GM18508 (cell line): ENCODE measurements around the gene CBFA2T2.
A peak's percentile ranks its signal among the peaks of the same experiment; 100 is the strongest.
"Not testable (repeated sequence)": the region's sequence is repeated elsewhere in the genome, so short reads cannot be mapped to it uniquely, and the experiment has no call there.

Source experiments
- ATAC-seq: cut with Tn5 transposase; IDR thresholded peaks from one replicate; pipeline ENCODE4 v1.9.1; 2021; ENCODE audit warnings: moderate number of reproducible peaks; ENCODE audit not compliant: insufficient read depth, unreplicated experiment

CBFA2T2 gene

DNA sequence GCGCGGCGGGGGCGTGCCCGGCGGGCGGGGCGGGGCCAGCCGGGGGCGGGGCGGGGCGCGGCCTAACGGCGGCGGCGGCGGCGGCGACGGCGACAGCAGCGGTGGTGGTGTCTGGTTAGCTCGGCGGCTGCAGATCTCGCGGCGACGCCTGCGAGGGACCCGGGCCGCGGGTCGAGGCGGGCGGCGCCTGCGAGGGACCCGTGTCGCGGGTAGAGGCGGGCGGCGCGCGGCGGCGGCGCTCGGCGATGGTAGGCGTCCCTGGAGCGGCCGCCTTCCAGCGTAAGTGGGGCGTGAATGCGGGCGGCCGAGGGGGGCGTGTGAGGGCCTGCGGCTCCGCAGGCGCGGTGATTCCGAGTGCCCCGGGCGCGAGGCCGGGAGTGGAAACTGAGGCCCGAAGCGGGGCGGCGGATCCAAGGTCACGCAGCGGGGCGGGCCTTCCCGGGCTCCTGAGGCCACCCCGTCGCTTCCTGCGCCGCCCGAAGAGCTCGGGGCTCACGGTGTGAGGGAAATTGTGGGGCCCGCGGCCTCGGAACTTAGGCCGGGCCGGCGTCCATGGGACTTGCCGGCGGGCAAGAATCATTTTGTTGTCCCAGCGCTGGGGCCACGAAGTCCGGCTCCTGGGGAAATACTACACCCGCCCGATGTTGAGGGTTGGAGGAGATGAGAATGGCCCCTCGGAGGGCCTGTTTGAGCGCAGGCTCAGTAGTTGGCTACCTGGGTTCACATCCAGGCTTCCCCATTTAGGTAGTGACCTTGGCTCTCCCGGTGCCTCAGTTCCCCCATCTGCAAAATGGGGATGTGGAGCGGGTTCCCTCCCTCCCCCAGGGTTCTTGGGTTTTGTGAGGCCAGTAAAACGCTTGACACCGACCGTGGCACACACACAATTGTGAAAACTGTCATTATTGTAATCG, at the start of gene CBFA2T2:
Gene CBFA2T2, plus strand, starts transcription at position 74 of the 911 bp plus-strand sequence. Its CDS starts 172 bp downstream, at position 246.
- ATAC-seq, result peak; percentile 11

DNA sequence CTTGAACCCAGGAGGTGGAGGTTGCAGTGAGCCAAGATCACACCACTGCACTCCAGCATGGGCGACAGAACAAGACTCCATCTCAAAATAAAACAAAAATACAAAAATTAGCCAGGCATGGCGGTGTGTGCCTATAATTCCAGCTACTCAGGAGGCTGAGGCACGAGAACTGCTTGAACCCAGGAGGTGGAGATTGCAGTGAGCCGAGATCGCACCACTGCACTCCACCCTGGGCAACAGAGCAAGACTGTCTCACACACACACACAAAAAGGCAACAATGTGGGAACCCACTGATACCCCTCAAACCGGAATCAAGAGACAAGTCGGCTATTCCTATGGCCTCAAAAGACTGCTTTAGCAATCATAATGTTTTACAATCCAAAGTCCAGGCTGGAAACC, 49.3 kb upstream of the CBFA2T2 start:
- ATAC-seq, result not testable (repeated sequence)

DNA sequence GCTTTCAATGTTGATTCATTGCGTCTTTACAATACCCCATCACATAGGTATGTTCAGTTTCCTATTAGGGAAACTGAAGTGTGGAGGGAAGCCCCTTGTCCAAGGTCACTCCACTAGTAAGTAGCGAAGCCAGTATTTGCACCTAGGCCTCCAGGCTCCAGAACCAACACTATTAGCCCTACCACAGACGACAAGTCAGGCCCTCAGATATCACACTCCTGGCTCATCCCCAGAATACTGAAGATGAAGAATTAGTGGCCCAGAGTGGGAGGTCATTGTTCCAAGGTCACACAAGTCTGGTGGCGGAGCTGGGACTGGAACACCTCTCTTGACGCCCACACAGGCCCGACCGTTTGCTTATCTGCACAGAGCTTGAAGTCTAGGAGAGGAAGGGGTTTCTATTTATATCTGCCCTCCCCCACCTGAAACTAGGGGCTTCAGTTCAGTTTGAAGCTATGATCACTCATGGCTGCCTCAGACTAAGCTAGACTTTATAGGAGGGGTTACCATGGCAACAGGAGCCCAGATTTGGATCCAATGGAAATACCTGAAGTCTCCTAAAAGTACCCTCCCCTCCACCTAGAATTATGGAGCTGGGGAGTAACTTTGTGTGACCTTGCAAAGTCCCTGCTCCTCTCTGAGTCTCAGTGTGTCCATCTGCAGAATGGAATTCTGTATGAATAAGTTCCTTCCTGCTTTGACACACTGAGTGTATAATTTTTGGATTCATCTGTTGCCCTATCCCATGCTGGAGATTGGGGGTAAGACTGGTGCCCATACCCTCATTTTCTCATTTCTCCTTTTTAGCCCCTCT, 48.5 kb upstream of the CBFA2T2 start:
- no peak for ATAC-seq

DNA sequence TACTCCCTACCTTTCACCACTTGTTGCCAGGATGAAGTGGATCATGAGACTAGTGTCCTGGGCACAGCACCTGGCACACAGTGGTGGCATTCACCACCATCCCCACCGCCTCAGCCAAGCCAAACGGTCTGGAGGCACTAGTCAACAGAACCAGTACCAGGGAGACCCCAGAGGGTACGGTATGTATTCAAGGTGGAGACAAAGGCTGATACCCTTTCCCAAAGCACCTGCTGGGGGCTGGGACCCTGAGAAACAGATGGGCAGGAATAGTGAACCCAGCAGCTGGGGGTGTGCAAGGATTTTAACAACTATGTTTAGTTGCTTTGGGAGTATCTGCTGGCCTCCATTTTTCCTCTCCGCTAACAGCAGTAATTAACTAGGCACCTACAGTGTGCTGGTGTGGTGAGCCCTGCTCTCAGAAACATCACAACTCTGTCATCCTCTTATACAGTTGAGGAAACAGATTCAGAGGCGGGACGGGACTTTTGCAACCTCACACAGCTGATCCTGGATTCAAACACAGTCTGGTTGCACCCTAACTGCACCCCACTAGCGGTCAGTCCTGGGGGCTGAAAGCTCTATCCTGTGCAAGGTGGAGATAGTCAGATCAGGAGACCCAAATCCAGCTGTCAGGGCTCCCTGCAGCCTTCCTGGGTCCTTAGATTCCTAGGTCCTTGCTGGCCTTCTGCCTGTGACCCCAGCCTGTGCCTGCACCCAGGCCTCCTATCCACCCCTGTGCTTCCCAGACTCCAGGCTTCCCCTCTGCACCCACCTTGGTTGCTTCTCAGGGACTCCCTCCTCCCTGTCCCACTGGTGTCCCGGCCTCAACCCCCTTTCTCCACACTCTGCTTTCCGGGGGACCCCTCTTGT, 47.5 kb upstream of the CBFA2T2 start:
- ATAC-seq, result no peak

DNA sequence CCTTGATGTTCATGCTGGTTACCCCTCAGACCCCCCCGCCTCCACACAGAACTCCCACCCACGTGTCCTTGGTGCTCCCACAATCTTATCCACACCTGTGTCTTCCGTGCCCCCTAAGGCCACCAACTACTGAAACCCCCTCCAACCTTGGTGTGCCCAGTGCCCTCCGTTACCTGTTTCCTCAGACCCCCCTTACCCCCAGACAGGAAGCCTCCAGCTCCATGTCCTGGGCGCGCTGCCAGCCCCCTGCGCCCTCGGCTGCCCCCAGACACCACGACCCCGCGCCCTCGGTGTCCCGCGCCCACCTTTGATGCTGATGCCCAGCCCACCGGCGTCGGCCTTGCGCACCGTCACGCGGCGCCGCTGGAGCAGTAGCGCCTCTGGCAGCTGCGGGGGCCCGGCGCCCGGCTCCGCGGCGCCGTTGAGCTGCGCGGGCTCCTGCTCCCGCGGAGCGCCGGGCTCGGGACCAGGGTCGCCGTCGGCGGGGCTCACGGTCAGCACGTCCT, 46.8 kb upstream of the CBFA2T2 start:
- no peak for ATAC-seq

DNA sequence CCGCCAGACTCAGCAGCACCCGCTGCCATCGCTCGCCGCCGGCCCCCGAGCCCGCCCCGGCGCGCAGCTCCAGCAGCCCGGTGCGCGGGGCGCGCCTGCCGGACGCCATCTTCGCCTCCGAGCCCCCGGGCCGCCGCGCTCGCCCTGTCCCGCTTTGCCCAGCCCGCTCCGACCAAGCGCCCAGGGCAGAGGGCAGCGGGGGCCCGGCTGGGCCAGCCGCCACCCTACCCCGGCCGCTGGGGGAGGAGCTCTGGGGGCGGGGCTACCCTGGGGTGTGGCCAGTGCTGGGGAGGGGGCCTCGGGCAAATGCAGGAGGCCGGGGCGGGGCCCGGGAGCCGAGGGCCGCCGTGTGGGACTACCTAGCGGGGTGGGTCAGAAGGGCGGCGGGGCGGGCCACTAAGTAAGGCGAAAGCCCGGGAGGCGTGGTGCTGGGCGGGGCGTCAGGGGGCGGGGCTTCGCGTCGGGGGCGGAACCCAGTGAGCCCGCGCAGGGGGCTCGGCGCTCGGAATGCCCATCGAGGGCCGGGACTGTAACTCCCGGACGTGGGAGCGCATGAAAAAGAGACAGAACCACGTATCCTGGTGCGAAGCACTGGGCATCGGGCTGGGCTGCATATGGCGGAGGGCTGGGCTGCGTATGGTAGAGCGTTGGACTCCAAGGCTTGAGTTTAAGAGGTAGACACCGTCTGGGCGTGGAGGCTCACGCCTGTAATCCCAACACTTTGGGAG, 46.2 kb upstream of the CBFA2T2 start, which contains the start of gene SNTA1:
Gene SNTA1, minus strand, starts transcription at position 252 of the 728 bp plus-strand sequence. Its CDS starts 143 bp downstream, at position 109.
- ATAC-seq, result no peak

DNA sequence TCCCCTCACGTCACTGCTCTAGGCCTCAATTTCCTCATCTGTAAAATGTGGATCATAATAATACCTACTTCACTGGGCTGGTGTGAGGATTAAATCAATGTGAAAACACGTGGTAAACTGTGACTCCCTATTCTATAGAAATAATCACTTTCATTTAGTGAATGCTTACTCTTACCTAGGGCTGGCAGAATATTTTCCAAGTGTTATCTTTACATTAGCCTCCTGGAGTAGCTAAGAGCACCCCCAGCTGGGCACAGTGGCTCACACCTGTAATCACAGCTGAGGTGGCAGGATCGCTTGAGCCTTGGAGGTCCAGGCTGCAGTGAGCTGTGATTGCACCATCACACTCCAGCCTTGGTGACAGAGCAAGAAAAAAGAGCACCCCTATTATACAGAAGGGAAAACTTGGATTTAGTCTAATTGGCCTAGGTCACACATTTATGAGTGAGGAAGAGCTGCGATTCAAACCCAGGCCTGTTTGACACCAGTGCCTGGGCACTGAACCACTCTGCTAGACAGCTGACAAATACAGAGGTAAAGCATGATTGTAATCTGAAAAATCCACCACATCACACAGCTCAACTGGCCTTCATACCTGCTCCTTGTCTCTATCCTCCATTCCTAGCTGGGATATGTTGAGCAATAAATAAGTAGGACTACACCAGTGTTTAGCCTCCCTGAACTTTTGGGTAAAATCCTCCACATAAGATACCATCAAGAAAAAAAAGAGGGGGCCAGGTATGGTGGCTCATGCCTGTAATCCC, 44.9 kb upstream of the CBFA2T2 start:
- no peak for ATAC-seq

DNA sequence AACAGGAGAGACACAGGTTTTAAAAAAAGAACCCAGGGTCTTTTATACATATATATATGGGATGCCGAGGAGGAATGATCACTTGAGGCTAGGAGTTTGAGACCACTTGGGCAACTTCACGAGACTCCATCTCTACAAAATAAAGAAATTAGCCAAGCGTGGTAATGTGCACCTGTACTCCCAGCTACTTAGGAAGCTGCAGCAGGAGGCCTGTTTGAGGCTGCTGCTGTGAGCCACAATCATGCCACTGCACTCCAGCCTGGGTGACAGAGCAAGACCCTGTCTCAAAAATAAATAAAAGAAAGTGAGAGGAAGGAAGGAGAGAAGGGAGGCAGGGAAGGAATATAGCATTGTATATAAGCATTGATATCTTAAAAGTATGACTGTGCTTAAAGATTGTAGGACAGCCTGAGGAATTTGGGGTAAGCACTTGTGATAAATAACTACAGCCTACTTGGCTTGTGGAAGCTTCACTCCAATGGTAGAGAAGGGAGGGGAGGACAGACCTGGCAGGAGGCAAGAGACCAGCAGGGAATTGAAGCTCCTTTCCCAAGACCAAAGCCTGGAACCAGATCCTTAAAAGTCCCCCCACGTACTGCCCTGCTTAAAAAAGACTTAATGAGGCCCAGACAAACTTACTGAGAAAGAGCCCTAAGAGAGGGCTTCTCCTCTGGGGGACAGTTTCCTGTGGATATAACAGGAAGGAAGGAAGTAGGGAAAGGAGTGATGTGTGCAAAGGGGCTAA, 43.8 kb upstream of the CBFA2T2 start:
- ATAC-seq, result no peak

DNA sequence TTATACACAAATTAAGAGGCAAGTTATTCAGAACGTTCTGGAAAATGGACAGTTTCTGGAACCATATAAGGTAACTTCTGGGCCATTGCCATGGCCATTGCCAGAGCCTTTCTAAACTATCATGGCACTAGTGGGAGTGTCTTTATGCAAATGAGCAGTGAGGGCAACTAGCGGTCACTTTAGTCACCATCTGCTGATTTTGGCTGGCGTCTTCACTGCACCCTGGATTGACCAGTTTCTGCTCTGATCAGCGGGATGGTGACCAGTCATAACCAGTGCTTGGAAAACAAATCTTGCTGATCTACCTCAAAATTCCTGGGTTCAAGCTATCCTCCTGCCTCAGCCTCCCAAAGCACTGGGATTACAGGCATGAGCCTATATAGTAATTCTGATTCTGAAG, 39.0 kb upstream of the CBFA2T2 start:
- ATAC-seq, result no peak

DNA sequence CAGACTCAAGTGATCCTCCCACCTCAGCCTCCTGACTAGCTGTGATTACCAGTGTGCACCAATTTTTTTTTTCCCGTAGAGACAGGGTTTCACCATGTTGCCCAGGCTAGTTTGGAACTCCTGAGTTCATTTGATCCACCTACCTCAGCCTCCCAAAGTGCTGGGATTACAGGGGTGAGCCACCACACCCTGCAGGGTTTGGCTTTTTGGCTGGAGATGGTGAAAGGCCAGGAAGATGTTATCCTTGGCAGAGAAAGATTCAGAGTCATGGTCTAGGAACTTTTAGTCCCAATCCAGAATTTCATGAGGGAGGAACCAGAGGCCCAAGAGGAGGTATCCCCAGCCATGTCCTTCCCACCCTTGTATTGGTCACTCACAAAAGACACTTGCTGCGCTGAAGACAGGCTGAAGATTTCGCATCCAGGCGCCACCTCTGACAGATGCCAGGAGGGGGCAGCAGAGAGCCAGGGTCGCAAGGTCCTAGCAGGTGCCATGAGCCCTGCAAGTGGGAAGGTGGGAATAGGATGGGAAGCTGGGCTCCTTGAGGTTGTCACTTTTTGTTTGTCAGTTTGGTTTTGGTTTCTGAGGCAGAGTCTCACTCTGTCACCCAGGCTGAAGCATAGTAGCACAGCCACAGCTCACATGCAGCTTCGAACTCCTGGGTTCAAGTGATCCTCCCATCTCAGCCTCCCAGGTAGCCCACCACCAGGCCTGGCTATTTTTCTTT, 32.8 kb upstream of the CBFA2T2 start:
- not testable (repeated sequence) for ATAC-seq

DNA sequence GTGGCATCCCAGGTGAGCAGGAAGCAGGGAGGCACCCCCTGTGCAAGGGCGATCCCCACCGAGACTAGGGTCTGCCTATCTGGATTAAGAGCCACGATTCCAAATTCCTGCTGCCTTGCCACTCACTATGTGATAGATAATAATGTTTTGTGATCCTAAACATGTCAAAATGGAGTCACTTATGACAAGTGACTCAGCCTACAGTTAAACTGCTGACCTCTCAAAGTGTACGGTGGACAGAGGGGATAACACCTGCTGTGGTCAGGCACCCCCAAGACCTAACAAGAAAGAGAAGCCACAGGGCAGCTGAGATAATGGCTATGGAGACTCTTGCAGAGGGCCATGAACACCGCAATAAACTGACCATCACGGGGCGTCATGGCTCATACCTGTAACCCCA, 30.3 kb upstream of the CBFA2T2 start:
- no peak for ATAC-seq

DNA sequence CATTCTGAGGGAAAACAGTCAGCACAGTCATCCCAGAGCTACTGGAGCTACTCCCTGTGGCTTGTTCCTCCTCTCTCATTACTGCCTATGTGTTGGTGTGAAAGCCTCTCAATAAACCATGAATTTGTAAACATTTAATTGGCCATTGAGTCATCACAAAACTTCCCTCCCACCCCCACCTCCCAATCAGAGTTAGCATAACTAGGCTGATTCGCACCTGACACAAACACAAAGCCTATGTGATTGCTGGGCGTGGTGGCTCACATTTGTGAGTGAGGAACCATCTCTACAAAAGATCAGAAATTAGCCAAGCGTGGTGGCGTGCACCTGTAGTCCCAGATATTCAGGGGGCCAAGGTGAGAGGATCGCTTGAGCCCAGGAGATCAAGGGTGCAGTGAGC, 29.2 kb upstream of the CBFA2T2 start:
- no peak for ATAC-seq

DNA sequence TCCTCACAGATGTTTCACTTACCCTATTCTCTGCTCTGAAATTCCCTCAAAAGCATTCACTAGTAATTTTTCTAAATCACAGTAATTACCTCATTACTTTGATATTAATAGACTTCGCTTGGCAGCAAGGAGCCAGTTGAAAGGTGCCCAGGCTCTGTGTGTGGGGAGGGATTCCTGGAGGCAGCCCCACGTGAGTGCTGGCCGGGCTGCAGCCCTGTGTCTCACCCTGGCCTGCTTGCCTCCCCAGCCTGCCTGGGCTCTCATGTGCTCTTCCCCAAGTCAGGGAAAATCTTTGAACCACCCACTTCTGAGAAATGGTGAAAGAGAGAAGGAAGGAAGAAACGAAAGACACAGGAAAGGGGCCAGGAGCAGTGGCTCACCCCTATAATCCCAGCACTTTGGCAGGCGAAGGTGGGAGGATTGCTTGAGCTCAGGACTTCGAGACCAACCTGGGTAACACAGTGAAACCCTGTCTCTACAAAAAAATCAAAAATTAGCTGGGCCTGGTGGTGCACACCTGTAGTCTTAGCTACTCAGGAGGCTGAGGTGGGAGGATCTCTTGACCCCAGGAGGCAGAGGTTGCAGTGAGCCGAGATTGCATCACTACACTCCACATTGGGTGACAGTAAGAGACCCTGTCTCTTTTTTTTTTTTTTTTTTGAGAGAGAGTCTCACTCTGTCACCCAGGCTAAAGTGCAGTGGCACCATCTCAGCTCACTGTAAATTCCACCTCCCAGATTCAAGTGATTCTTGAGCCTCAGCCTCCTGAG, 26.4 kb upstream of the CBFA2T2 start:
- ATAC-seq, result no peak

DNA sequence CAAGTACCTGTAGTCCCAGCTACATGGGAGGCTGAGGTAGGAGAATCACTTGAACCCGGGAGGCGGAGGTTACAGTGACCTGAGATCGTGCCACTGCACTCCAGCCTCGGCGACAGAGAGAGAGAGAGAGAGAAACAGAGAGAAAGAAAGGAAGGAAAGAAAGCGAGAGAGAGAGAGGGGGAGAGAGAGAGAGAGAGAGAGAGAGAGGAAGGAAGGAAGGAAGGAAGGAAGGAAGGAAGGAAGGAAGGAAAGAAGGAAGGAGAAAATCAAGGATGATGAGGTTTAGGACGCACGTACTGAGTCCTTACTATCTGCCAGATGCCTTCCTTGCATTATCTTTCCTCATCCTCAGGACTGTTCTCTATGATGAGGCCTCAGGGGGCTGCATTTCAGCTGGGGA, 25.1 kb upstream of the CBFA2T2 start:
- ATAC-seq, result not testable (repeated sequence)

DNA sequence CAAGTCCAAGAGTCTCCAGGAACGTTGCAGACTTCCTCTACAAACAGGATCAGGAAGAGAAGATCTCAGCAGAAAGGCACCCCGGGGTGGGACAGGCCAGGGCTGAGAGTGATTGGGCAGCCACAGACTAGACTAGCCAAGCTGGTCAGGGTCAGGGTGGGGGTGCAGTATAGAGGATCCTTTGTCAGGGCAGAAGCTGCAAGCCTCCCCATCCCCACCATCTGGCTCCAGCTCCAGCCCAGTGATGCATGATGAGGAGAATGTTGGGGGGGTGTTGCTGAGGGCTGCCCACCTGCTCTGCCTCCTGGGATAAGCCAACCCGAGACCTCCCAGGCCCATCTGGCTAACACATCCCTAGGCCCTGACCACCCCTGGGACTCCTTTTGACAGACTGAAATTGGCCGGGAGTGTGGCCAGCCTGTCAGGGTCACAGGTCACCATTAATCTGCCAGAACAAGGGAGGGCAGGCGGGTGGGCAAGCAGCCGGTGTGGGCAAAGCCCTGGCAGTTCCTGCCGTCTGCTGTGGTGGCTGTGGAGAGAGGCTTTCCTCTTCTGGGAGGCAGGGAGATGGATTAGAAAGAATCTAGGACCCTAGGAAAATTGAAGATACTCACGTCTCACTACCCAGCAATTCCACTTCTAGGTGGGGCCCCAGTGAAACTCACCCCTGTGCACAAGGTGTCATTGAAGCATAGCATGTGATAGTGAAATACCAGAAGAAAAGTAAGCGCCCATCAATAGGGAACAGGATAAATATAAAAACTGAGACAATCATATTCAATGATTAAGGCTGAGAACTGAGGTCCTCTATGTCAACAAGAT, 24.2 kb upstream of the CBFA2T2 start:
- ATAC-seq, result no peak

DNA sequence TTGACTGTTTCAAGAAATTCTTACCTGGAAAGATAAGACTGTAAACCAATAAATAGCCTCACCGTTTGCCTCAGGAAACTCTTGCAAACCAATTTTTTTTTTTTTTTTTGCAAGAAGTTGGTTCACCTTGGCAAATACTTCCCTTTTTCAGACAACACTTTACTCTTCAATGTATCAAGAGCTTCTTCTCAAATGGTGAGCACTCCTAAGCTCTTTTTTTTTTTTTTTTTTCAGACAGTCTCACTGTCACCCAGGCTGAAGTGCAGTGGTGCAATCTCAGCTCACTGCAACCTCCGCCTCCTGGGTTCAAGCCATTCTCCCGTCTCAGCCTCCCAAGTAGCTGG, 23.6 kb upstream of the CBFA2T2 start:
- no peak for ATAC-seq
